Measurements from ENCODE around the gene HBM.

DNA sequence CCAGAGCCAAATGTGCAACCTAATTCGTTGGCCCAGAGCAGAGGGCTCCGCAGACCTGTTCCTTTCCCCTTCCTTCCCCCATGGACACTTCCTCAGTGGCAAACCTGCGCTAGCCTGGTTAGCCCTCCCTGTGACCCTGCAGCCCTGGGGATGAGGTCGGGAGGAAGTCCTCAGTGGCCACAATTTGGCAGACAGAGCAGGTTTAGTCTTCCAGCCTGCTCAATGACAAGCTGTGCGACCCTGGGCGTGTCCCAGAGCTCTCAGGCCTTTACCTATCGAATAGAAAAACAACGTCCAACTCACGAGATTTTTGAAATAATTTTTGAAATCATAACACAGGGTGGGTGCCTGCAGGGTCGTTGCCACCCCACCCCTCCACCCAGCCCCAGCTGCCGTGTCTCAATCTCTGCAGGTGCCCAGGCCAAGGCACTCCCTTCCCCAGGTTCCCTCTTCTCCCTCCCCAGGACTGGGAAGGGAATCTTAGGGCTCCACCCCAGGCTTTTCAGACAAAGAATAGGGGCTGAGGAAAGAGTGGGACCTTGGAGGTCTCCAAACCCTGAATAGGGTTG lies 1.4 kb downstream of the HBM start:
- TF ChIP-seq POLR2AphosphoS5 (IDR thresholded peaks at IDR 0.05) (no peak), POLR2A (IDR thresholded peaks at IDR 0.05) (no peak)
- TF ChIP-seq, protein P1, sequence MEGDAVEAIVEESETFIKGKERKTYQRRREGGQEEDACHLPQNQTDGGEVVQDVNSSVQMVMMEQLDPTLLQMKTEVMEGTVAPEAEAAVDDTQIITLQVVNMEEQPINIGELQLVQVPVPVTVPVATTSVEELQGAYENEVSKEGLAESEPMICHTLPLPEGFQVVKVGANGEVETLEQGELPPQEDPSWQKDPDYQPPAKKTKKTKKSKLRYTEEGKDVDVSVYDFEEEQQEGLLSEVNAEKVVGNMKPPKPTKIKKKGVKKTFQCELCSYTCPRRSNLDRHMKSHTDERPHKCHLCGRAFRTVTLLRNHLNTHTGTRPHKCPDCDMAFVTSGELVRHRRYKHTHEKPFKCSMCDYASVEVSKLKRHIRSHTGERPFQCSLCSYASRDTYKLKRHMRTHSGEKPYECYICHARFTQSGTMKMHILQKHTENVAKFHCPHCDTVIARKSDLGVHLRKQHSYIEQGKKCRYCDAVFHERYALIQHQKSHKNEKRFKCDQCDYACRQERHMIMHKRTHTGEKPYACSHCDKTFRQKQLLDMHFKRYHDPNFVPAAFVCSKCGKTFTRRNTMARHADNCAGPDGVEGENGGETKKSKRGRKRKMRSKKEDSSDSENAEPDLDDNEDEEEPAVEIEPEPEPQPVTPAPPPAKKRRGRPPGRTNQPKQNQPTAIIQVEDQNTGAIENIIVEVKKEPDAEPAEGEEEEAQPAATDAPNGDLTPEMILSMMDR (IDR thresholded peaks at IDR 0.05): no peak

Data from gastroesophageal sphincter (tissue), 3 donors.